ENCODE data around the gene PRPF19.

Gene PRPF19

DNA sequence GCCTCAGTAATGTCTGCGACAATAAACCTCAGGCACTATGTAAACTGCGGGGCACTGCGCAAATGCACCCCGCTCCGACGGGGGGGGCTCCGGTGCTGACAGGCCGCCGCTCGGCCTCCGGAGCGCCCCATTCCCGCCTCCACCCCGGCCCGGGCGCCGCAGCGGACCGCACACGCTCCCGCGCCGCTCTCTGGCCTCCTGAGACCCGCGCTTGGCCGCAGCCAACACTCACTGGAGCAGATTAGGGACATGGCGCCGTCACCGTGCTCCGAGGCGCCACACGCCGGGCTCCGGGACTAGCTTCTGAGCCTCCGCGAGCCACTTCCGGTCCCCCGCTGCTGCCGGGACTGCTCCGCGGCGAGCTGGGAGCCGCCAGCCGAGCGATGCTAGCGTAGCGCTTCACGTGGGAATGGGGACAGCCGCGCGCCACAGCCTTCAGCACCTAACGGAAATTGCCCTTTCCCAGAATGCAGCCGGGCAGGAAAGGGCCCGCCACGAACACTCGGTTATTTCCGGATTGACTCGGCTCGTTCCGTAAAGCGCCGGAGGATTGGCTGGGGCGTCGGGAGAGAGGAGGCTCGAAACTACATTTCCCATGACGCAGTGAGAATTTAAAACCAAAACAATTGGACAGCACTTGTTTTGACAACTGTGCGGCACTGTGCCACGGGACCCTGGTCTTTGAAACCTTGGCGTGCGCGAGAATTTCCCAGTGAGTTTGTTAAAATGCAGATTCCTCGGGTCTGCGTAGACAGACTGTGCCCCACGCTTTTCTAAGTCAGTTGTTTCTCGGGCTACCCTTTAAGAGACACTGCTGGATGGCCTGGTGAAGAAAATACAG is at the start of gene PRPF19:
Gene PRPF19 (minus strand): TSS at position 454 of the 841 bp plus-strand sequence. CDS start 203 bp downstream, at position 251.
- peak; percentile 95 for DNase-seq (ENCODE audit: low read depth, low spot score)

- DNase-seq (ENCODE audit: low read depth, low spot score) = no peak
Observed at GRCh38 chr11:60955571-60955970, 49.2 kb upstream of the PRPF19 start.

DNA sequence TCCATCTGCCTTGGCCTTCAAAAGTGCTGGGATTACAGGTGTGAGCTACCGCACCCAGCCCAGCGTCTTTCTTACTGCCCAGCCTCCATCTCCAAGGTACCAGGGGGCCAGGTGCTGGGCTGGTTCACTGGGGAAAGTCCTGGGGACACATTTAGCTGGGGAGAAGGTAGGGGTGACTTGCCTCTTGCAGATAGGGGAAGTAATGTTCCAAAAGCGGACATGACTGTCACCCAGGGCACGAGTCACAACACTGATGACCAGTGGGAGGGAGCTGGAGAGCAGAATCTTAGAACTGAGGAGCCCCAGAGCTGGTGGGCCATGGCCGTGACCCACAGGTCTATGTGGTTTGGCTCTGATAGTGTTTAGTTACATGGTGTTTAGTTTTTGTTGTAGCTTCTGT is 48.0 kb upstream of the PRPF19 start:
- DNase-seq (ENCODE audit: low read depth, low spot score) = no peak

DNA sequence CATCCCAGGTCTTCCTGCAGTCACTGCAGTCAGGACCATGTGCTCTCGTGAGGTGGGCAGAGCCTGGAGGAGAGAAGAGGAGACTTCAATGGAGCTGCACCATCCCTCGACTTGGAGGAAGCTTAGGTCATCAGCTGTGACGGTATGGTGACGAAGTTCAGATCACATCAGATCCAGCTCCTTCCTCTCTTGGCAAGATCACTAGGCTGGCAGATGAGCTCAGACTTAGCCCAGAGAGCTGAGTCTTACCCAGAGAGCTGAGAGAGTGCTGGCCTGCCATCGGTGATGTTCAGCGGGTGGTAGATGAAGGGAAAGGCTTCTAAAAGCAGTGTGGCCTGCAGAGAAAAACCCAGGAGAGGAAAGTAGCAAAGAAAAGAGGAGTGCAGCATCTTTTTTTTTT is 47.4 kb upstream of the PRPF19 start:
- no peak for DNase-seq (ENCODE audit: low read depth, low spot score)

DNA sequence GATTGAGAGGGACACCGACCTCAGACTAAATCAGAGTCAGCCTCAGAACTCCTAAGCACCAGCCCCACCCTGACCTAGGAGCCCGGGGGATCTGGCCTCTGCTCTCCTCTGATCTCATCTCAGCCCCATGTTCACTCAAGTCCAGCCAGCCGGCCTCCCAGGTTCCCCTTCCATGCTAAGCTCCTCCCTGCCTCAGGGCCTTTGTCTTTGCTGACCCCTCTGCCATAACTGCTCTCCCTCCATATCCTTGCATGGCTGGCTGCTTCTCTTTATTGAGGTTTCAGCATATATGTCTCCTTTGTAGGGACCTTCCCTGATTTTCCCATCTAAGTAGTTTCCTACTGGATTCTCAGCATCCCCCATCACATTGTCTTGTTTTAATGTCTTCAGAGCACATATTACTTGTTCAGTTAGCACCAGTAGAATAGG is 46.4 kb upstream of the PRPF19 start:
- no peak for DNase-seq (ENCODE audit: low read depth, low spot score)

GRCh38 chr11:60951904-60952741 is 45.7 kb upstream of the PRPF19 start, which contains the start of gene SLC15A3:
TSS of gene SLC15A3 (minus strand) at chr11:60952176. CDS start at chr11:60951551, 625 bp downstream.
- DNase-seq (ENCODE audit: low read depth, low spot score) = no peak

- DNase-seq (ENCODE audit: low read depth, low spot score) = no peak
Observed at GRCh38 chr11:60951606-60951903, 45.2 kb upstream of the PRPF19 start.

GRCh38 chr11:60950933-60951605 is 44.7 kb upstream of the PRPF19 start:
- DNase-seq (ENCODE audit: low read depth, low spot score) = no peak

- no peak for DNase-seq (ENCODE audit: low read depth, low spot score)
Observed at GRCh38 chr11:60950024-60950423, 43.6 kb upstream of the PRPF19 start.

DNA sequence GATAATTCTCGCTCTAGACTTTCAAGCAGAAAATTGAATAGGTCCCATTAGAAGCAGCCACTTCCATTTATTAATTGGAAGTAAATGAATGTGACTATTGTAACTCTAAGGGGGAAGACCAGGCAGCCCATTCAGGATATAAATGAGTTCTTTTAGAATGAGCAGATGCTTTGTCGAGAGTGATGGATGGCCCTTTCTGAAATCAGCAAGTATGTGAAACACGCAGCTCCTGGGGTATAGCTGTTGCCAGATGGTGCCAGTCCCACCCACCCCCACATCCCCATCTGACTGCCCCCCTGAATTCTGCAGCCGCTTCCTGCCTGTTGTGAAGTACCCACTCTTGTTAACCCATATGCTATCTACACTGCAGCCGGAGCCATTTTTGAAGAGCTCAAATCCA is 41.9 kb upstream of the PRPF19 start:
- DNase-seq (ENCODE audit: low read depth, low spot score) = no peak

- no peak for DNase-seq (ENCODE audit: low read depth, low spot score)
Observed at GRCh38 chr11:60947700-60948099, 41.3 kb upstream of the PRPF19 start.

DNA sequence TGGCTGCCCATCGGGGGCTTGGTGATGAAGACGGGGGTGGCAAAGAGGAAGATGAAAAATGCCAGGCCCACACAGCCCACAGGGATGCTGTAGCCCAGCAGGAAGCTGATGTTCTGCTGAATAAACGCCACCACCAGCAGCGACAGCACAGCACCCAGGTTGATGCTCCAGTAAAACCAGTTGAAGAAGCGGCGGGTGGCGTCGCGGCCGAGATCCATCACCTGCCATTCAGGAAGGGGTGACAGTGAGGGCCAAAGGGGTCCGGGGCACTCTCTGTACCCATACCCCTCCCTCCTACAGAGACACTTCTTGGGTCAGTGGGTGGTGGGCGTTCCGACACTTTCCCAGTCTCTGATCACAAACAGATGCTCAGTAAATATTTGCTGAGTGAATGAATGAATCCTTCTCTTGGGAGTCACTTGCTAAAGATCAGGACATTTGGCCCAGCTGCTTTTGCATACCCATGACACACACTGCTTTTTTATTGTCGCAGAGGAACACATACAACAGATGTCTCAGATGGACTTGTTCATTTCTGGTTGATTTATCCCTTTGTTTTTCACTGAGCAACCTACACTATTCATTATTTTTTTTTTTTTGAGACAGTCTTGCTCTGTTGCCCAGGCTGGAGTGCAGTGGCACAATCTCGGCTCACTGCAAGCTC is 40.3 kb upstream of the PRPF19 start:
- DNase-seq (ENCODE audit: low read depth, low spot score) = no peak

GRCh38 chr11:60945295-60945667 is 38.9 kb upstream of the PRPF19 start:
- no peak for DNase-seq (ENCODE audit: low read depth, low spot score)

GRCh38 chr11:60944490-60945294 is 38.3 kb upstream of the PRPF19 start:
- DNase-seq (ENCODE audit: low read depth, low spot score) = no peak

- no peak for DNase-seq (ENCODE audit: low read depth, low spot score)
Observed at GRCh38 chr11:60942970-60943565, 36.7 kb upstream of the PRPF19 start.

DNA sequence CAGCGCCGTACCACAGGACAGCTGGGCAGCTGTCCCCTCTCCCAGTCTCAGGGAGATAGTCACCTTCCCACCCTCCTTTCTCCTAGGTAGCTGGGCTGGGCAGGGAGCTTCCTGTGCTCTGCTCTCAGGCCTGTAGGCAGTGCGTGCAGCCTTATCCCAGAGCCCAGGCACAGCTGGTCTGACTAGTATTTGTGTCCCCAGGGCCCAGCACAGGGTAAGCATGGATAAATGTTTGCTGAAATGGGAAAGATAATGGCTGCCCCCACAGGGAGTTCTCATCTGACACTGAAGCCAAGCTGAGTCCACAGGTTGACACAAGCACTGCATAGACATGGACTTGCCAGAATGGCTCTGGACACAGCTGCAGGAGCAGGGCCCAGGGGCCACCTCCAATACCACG is 35.8 kb upstream of the PRPF19 start:
- no peak for DNase-seq (ENCODE audit: low read depth, low spot score)

DNA sequence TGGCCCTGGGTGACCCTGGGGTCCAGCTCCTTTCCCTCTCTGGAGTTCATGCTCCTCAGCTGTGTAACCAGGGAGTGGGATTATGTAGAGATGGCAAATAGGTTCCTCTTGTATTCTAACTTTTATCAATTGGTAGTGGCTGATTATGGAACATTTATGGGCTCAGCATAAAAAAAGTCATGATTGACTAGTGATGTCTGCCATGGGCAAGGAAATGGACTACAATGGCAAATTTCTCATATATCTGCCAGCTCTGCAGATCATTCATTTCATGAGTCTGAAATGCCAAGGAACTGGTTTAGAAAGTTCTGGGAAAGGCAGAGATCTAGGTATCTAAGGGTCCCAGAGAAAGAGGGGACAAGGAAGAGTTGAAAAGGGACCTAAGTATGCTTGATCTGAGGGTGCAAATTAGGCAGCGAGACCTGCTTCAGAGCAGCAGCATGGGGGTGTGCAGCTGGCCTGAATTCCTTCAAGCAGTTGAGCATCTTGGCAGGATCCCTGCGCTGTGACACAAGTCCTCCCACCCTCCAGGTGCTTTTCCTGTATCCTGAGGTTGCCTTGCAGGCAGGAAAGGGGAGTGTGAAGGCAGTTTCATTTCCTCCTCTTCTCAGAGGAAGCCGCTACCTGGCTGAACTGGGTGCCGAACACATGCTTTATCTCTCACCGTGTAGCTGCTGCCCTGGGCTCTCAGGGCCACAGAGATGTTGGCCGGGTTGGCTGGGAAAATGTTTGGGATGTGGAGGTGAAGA is 35.2 kb upstream of the PRPF19 start:
- no peak for DNase-seq (ENCODE audit: low read depth, low spot score)

DNA sequence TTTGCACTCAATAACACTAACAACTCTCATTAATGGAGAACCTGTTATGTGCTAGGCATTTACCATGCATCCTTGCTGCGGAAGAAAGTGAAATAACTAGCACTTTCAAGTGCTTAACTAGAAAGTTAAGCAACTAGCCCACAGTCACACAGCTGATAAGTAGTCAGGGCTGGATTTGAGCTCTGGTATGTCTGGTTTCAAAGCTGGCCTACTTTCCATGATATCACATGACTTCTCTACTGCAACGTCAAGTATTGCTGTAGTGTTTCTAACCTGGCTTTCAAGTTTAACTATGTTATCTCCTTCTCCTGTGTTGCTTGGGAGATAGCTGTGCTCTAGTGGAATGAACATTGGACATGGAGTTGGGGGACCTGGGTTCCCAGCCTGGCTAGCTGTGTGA is 33.5 kb upstream of the PRPF19 start:
- no peak for DNase-seq (ENCODE audit: low read depth, low spot score)

DNA sequence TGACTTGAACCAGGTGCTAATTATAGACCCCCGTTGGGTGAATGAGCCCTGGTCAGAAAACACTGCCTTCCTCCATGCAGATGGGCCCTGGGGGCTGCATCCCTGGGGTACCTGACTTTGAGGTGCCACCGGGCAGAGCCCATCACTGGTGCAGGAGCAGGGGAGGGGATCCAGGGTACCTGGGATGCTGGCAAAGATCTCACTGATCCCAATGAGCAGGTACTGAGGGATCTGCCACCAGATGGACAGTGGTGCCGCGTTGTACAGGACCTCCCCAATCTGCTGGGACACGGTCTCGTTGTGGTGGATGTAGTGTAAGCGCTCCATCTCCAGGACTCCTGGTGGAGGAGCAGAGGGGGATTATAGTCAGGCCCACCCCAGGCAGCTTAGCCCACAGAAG is 32.9 kb upstream of the PRPF19 start:
- no peak for DNase-seq (ENCODE audit: low read depth, low spot score)

DNA sequence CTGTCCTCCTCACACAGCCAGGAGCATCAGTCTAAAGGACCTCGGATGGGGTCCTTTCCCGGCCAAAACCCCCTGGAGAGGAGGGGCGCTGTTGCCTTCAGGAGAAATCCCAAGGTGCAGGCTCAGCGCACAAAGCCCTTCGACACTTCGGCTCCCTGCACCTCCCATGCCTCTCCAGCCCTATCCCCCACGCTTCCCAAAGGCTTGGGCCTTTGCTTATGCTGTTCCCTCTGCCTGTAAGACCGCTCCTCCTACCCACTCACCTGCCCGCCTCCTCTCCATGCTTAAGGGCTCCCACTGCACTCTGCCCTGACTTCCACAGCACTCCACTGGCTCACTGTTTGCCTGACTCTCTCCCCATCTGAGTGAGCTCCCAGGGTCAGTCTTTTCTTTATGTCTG is 32.1 kb upstream of the PRPF19 start:
- no peak for DNase-seq (ENCODE audit: low read depth, low spot score)
